ENCODE data around the gene BNC2.

Gene BNC2

GRCh38 chr9:16530669-16531642, 339.5 kb downstream of the BNC2 start:
- no peak for TF ChIP-seq CTCF (IDR thresholded peaks at IDR 0.05; ENCODE audit: low read depth, low read length)
- no peak for DNase-seq (ENCODE audit: extremely low read depth, low read depth)

- TF ChIP-seq CTCF (IDR thresholded peaks at IDR 0.05; ENCODE audit: low read depth, low read length) = no peak
- no peak for DNase-seq (ENCODE audit: extremely low read depth, low read depth)
These were observed 342.9 kb downstream of the BNC2 start for GRCh38 chr9:16527573-16527972.

- DNase-seq (ENCODE audit: extremely low read depth, low read depth) = no peak
- TF ChIP-seq CTCF (IDR thresholded peaks at IDR 0.05; ENCODE audit: low read depth, low read length) = no peak
These were observed 344.1 kb downstream of the BNC2 start for GRCh38 chr9:16526380-16526779.

GRCh38 chr9:16524823-16525222, 345.6 kb downstream of the BNC2 start:
- no peak for DNase-seq (ENCODE audit: extremely low read depth, low read depth)
- no peak for TF ChIP-seq CTCF (IDR thresholded peaks at IDR 0.05; ENCODE audit: low read depth, low read length)

DNA sequence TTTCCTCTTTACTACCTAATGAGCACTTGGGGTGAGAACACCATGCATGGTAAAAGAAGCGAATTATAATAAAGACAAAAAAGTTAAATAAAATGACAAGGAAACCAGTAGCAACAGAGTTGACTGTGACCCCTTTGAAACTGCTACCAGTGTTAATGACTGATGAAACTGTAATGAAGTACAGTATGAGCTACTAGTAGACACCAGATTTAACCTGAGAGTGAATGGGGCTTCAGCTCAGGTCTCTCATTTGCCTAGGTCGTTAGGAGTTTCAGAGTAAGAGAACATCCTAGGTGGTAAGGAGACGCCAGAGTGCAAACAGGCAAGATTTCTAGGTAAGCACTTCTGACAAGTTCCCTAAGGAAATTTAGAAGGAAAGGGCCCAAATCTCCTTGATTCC, 346.4 kb downstream of the BNC2 start:
- no peak for TF ChIP-seq CTCF (IDR thresholded peaks at IDR 0.05; ENCODE audit: low read depth, low read length)
- DNase-seq (ENCODE audit: extremely low read depth, low read depth) = no peak

GRCh38 chr9:16521868-16522411, 348.5 kb downstream of the BNC2 start:
- peak; percentile 83 for DNase-seq (ENCODE audit: extremely low read depth, low read depth)
- TF ChIP-seq CTCF (IDR thresholded peaks at IDR 0.05; ENCODE audit: low read depth, low read length) = no peak

DNA sequence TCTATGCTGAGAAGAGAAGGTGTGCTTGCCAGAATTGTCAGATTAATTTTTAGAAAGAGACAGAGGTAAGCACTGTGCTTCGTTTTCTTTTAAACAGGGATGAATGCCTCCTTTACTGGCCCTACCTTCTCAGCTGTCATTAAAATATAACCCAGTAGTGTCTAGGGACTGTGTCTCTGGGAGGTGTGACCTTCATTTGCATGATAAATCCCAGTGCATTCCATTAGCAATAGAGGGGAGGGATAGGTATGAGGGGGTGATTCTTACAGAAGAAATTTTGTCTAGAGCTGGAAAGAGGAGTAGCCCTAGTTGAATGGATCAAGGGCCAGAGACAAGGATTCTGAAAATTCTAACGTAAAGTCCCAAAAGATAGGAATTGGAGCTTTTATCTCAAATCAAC, 351.5 kb downstream of the BNC2 start:
- DNase-seq (ENCODE audit: extremely low read depth, low read depth) = no peak
- no peak for TF ChIP-seq CTCF (IDR thresholded peaks at IDR 0.05; ENCODE audit: low read depth, low read length)
